SK-MEL-5 (cell line): ENCODE results near the gene PECR. TPM values are rescaled to one million over a fixed set of nuclear protein-coding genes. Genes with fewer than 3 reads are reported as not detected.
A peak's percentile ranks its signal among the peaks of the same experiment; 100 is the strongest.
"Not testable (repeated sequence)": the region's sequence is repeated elsewhere in the genome, so short reads cannot be mapped to it uniquely, and the experiment has no call there.

Experiments
- DNase-seq: peaks from one replicate; pipeline ENCODE4 v3.0.0-alpha.2; 2016; ENCODE audit warnings: low read depth, low spot score
- in situ Hi-C: cut with HindIII; loops from 2 replicates; pipeline ENCODE4 v1.10.0; 2016; ENCODE audit warnings: low sequenced_read_pairs, high pct_unique_total_duplicates, low pct_unique_long_range_greater_than_20kb
- total RNA-seq: library from RNA; depleted of rRNA; stranded (reverse); fragments of >200 nt; shearing (Covaris generic); gene quantifications from 2 replicates; pipeline ENCODE4 v1.2.3, GENCODE V29; 2014

Gene PECR
- total RNA-seq, 1 experiment from 2014 or later, result 33.1 TPM

DNA sequence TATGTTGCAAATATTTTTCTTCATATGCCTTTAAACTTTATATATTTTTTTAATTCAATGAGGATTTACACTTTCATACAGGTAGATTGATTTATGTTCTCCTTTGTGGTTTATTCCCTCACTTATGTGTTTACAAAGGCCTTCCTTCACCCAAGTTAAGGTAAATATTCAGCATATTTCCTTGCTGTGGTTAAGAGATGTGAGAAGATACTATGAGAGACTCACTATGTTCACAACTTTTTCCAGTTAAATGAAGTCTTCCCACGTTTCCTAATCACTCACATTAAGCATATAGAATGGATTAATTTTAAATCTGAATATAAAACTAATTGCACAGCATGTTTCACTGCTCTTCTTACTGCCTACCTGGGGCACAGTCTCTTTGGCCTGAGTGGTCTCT is 597 bp downstream of the PECR start:
- in situ Hi-C loops, result no loop called here
- no peak for DNase-seq

GRCh38 chr2:216080048-216080447 is 1.6 kb downstream of the PECR start:
- DNase-seq, in situ Hi-C loops: not testable (repeated sequence)

DNA sequence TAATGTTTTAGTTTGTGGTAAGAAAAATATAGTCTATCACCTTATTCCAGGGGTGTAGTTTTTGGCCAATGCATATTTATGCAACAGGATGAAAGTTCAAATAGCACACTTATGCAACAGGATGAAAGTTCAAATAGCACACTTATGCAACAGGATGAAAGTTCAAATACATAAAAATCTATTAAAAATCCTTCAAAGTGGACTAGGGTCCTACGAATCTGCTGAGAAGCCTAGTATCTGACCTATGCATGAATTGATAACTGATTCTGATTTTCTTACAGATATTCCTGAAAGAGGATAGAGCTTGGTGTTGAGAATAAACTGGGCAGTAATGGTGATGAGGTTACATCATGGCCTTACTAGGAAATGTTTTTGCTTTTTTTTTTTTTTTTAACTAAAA is 2.8 kb downstream of the PECR start:
- DNase-seq, result no peak
- in situ Hi-C loops, result no loop called here

DNA sequence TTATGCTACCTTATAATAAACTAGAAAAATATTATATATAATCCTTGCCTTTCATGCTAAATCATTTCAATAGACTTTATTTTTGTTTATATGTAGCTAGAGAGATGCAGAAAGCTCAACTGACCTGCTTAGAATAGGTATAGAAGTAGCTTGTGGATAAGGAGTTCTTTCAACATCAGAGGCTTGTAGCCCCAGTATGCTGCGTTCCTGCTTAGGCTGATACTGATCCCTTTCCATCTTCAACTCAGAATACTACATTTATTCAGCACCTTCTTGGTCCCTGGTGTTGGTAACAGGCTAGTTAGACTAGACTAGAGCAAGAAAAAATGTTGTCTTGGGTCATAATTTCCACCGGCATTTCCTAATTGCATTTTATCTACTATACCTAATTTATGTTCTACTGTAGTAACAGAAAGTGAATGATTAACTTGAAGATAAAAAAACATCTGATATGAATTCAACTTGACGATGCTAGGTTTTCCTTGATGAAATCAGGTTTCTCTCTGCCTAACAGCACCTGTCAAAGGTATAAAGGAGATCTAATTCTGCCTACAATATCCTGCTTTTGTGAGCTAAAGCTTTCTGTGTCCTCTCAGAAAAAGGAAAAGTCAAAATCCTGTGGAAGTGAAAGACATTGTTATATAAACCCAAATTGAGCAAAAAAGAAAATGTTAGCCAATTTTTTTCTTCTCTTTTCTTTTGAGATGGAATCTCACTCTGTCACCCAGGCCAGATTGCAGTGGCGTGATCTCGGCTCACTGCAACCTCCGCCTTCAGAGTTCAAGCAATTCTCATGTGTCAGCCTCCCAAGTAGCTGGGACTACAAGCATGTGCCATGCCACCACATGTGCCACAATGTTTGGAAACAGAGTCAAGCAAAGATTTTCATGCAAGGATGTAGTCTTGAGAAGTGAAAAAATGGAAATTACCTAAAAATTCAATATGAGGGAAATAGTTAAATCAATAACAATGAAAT is 5.8 kb downstream of the PECR start:
- in situ Hi-C loops, result no loop called here
- no peak for DNase-seq

- in situ Hi-C loops, result no loop called here
- peak; percentile 69 for DNase-seq
These were observed 6.8 kb downstream of the PECR start for GRCh38 chr2:216074794-216075193.

GRCh38 chr2:216074380-216074779 is 7.2 kb downstream of the PECR start:
- DNase-seq, result no peak
- in situ Hi-C loops, result no loop called here

DNA sequence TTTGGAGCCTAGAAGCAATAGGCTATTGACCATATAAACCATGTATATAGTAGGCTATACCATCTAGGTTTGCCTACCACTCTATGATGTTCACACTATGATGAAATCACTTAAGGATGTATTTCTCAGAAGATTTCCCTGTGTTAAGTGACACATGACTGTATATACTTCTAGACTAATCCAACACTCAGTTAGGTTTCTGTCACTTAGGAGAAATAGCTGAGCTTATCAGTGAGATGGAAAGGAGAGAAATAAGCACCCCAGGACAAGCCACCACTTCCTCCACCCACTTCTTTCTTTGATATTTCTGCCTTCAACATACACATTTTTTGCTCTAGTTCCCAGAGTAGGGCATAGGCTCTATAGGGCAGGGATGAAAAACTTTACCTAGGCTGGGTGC is 7.8 kb downstream of the PECR start:
- DNase-seq, result no peak
- in situ Hi-C loops, result no loop called here

- in situ Hi-C loops, result no loop called here
- DNase-seq, result no peak
These were observed 9.1 kb downstream of the PECR start for GRCh38 chr2:216072473-216072872.

DNA sequence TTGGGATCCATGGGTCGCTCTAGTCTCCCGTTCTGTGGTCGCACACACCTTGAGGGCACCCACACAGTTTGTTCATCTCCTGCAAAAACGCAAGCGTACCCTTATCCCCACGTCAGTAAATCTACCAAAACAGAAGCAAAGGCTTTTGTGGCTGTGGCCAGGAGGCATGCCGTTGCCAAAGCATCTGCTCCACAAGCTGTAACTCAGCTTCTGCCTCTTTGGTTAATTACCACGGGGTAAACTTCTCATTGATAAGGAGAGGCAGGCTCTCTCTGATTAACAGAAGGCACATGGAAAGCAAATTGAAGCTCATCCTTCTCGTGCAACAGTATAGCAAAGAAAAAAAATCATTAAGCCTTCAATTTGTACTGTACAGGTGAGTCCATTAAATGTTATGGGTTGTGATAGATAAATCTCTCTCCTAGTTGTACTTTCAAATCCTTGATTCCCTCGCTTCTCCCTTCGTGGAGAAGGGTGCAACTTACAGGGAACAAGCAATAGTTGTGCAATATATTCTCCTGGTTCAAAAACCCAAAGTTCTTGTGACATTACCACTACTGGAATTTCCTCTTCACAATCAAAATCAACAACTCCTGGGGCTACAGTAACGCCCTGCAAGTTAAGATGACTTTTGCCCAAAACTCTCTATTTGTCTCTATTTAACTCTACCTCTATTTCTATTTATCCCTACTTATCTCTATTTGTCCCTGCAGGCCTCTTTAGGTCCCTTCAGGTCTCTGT is 10.3 kb downstream of the PECR start:
- no peak for DNase-seq
- in situ Hi-C loops, result no loop called here

DNA sequence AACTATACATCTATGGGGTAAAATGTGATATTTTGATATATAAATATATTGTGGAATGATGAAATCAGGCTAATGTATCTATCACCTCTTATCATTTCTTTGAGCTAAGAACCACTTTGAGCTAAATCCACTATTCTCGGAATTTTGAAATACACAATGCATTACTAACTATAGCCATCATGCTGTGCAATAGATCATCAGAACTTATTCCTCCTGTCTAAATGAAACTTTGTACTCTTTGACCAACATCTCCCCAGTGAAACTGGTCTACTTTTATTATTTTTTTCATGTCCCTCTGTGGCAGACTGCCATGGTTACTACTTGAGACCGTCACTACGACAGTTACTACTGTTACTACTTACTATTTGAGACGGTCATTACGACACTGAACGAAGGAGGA is 11.4 kb downstream of the PECR start:
- in situ Hi-C loops, result no loop called here
- DNase-seq, result no peak

DNA sequence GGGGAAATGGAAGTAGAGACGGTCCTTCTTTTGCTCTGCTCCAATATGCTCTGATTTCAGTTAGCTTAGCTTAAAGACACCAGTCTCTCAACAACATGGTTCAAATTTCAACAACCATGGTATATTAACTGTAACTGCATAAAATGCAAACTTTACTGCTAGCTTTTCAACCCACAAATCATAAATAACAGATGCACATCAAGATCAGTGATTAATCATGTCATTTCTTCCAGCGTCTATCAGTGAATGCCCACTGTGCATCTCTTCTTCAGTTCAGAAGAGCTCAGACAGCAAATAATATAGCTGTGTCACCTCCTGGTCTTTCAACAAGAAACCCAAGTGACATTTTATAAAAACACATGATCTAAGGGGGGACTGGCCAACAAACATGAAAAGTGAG is 12.6 kb downstream of the PECR start:
- in situ Hi-C loops, result no loop called here
- no peak for DNase-seq

GRCh38 chr2:216066230-216066629 is 15.4 kb downstream of the PECR start:
- in situ Hi-C loops, result no loop called here
- no peak for DNase-seq

GRCh38 chr2:216064665-216065064 is 16.9 kb downstream of the PECR start:
- in situ Hi-C loops, result no loop called here
- no peak for DNase-seq

- peak; percentile 41 for DNase-seq
- in situ Hi-C loops, result no loop called here
These were observed 17.5 kb downstream of the PECR start for GRCh38 chr2:216064014-216064630.

- in situ Hi-C loops, result no loop called here
- DNase-seq, result peak; percentile 20
These were observed 22.3 kb downstream of the PECR start for GRCh38 chr2:216059233-216059834.

DNA sequence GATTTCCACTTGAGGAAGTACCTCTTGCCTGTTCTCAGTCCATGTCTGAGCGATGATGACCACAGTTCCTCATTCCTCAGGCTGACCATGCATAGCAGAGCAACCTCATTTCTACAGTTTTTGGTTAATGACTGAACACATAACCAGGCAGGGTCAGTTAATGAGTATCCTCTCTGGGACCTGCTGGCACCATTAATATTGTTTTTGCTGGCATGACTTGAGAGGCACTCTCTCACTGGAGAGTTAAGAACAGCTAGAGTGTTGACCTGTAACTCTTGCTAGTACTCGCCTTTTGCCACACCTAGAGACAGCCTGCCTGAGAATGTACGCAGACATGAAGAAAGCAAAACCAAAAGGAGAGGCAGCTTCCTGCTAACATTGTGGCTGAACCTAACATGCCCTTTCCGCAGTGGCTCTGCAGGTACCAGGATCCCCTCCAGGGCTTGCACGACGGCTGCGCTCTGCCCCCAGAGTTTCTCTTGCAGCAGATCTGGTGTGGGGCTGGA is 23.9 kb downstream of the PECR start:
- in situ Hi-C loops, result no loop called here
- DNase-seq, result no peak

GRCh38 chr2:216056739-216057138 is 24.9 kb downstream of the PECR start:
- DNase-seq, result no peak
- in situ Hi-C loops, result no loop called here

GRCh38 chr2:216055680-216056079 is 25.9 kb downstream of the PECR start:
- in situ Hi-C loops, result no loop called here
- no peak for DNase-seq
